Thyroid gland (tissue), 4 donors: Measurements from ENCODE around the gene PIGU.

ENCODE experiments used
- CTCF ChIP-seq, 6 experiments: fragments of 200-600 bp in 3 of 6; fragments of 450-650 bp in 3 of 6; sonication (generic) in 3 of 6; IDR thresholded peaks; one replicate each; pipeline ENCODE4 v1.5.1; 2016 to 2019; ENCODE audit warnings: antibody characterized with exemption in 6 of 6, mild to moderate bottlenecking in 2 of 6, inconsistent platforms in 1 of 6, moderate library complexity in 1 of 6
- POLR2A ChIP-seq, 2 donors: fragments of 450-650 bp; IDR thresholded peaks; one replicate each; pipeline ENCODE4 v1.6.1; 2017; ENCODE audit warnings: antibody characterized with exemption in 2 of 2, mild to moderate bottlenecking in 2 of 2, moderate library complexity in 1 of 2

GRCh38 chr20:34638532-34638931 is 38.4 kb downstream of the PIGU start:
- TF ChIP-seq CTCF (IDR thresholded peaks at IDR 0.05) (no peak), POLR2A (IDR thresholded peaks at IDR 0.05) (no peak)
